ENCODE measurements around the gene COL24A1. TPM values are rescaled to one million over a fixed set of nuclear protein-coding genes. Genes with fewer than 3 reads are reported as not detected.

The COL24A1 gene
- total and polyA plus RNA-seq, 2 of the 8 experiments (the other 6 are each of a cell fraction or from before 2014, with no cell fraction given) = 0.23 to 1.1 TPM

DNA sequence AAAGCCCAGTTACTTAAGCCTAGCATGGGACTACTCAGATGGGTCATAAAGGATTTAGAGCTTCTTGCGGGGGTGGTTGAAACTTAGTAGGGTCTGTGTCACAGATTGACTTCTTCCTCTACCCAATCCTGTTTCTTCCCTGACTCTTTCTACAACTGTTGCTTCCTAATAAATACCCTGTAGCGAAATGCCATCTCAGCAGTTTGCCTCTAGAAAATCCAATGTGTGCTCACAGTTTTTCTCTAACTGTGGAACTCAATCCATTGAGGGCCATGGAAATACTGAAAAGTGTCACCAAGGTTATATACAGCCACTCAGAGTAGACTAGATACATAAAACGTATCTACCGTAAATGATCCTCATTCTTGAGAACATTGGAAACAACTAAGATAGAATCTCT lies 217.7 kb downstream of the COL24A1 start (continued):
- TF ChIP-seq, protein P1, sequence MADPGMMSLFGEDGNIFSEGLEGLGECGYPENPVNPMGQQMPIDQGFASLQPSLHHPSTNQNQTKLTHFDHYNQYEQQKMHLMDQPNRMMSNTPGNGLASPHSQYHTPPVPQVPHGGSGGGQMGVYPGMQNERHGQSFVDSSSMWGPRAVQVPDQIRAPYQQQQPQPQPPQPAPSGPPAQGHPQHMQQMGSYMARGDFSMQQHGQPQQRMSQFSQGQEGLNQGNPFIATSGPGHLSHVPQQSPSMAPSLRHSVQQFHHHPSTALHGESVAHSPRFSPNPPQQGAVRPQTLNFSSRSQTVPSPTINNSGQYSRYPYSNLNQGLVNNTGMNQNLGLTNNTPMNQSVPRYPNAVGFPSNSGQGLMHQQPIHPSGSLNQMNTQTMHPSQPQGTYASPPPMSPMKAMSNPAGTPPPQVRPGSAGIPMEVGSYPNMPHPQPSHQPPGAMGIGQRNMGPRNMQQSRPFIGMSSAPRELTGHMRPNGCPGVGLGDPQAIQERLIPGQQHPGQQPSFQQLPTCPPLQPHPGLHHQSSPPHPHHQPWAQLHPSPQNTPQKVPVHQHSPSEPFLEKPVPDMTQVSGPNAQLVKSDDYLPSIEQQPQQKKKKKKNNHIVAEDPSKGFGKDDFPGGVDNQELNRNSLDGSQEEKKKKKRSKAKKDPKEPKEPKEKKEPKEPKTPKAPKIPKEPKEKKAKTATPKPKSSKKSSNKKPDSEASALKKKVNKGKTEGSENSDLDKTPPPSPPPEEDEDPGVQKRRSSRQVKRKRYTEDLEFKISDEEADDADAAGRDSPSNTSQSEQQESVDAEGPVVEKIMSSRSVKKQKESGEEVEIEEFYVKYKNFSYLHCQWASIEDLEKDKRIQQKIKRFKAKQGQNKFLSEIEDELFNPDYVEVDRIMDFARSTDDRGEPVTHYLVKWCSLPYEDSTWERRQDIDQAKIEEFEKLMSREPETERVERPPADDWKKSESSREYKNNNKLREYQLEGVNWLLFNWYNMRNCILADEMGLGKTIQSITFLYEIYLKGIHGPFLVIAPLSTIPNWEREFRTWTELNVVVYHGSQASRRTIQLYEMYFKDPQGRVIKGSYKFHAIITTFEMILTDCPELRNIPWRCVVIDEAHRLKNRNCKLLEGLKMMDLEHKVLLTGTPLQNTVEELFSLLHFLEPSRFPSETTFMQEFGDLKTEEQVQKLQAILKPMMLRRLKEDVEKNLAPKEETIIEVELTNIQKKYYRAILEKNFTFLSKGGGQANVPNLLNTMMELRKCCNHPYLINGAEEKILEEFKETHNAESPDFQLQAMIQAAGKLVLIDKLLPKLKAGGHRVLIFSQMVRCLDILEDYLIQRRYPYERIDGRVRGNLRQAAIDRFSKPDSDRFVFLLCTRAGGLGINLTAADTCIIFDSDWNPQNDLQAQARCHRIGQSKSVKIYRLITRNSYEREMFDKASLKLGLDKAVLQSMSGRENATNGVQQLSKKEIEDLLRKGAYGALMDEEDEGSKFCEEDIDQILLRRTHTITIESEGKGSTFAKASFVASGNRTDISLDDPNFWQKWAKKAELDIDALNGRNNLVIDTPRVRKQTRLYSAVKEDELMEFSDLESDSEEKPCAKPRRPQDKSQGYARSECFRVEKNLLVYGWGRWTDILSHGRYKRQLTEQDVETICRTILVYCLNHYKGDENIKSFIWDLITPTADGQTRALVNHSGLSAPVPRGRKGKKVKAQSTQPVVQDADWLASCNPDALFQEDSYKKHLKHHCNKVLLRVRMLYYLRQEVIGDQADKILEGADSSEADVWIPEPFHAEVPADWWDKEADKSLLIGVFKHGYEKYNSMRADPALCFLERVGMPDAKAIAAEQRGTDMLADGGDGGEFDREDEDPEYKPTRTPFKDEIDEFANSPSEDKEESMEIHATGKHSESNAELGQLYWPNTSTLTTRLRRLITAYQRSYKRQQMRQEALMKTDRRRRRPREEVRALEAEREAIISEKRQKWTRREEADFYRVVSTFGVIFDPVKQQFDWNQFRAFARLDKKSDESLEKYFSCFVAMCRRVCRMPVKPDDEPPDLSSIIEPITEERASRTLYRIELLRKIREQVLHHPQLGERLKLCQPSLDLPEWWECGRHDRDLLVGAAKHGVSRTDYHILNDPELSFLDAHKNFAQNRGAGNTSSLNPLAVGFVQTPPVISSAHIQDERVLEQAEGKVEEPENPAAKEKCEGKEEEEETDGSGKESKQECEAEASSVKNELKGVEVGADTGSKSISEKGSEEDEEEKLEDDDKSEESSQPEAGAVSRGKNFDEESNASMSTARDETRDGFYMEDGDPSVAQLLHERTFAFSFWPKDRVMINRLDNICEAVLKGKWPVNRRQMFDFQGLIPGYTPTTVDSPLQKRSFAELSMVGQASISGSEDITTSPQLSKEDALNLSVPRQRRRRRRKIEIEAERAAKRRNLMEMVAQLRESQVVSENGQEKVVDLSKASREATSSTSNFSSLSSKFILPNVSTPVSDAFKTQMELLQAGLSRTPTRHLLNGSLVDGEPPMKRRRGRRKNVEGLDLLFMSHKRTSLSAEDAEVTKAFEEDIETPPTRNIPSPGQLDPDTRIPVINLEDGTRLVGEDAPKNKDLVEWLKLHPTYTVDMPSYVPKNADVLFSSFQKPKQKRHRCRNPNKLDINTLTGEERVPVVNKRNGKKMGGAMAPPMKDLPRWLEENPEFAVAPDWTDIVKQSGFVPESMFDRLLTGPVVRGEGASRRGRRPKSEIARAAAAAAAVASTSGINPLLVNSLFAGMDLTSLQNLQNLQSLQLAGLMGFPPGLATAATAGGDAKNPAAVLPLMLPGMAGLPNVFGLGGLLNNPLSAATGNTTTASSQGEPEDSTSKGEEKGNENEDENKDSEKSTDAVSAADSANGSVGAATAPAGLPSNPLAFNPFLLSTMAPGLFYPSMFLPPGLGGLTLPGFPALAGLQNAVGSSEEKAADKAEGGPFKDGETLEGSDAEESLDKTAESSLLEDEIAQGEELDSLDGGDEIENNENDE (IDR thresholded peaks at IDR 0.05; ENCODE audit: insufficient replicate concordance, low read length) = no peak
- TF ChIP-seq NANOG (IDR thresholded peaks at IDR 0.05; ENCODE audit: insufficient read depth, low read depth, low read length, poor library complexity, severe bottlenecking) = no peak
- no peak for TF ChIP-seq USF2 (IDR thresholded peaks at IDR 0.05; ENCODE audit: low read length)
- TF ChIP-seq RAD21 (IDR thresholded peaks at IDR 0.05 in 1 of 2, conservative IDR thresholded peaks at IDR 0.05 in 1 of 2; ENCODE audit: low read depth in 2 of 2, low read length in 2 of 2) = no peak
- TF ChIP-seq CTBP2 (IDR thresholded peaks at IDR 0.05; ENCODE audit: borderline replicate concordance, insufficient read depth, insufficient read length, low read length) = no peak
- no peak for TF ChIP-seq TEAD4 (IDR thresholded peaks at IDR 0.05; ENCODE audit: low read depth, low read length)
- TF ChIP-seq SP2 (IDR thresholded peaks at IDR 0.05; ENCODE audit: low read length) = no peak
- TF ChIP-seq SAP30 (IDR thresholded peaks at IDR 0.05; ENCODE audit: insufficient read depth, insufficient replicate concordance, low read length) = no peak
- TF ChIP-seq BRCA1 (IDR thresholded peaks at IDR 0.05; ENCODE audit: low read depth, low read length) = no peak
- TF ChIP-seq POU5F1 (IDR thresholded peaks at IDR 0.05; ENCODE audit: low read depth, low read length) = no peak

Data from H1 (cell line).